Measurements from ENCODE around the gene SLC25A47. TPM values are rescaled to one million over a fixed set of nuclear protein-coding genes. Genes with fewer than 3 reads are reported as not detected.

The SLC25A47 gene
- total and polyA plus RNA-seq, 9 of the 15 experiments (the other 6 are each of a cell fraction or from before 2014, with no cell fraction given), result 0.09 to 0.23 (median 0.22) TPM; not detected in 6

GRCh38 chr14:100294963-100295330 is 28.2 kb upstream of the SLC25A47 start:
- peaks cover 6 to 36% of the 10 kb centered on the region in 2 experiments; a peak in 4 of 5 replicates for H3K4me1 ChIP-seq (replicated peaks in 1 of 2; ENCODE audit: control insufficient read depth in 2 of 2, insufficient read depth in 2 of 2, low read length in 2 of 2)
- no peak for ATAC-seq
- 93% methylated on average over 1 of the region's 2 CpGs for WGBS (ENCODE audit: insufficient coverage, low coverage, missing lambda C conversion rate)
- intact Hi-C loops (cut with micrococcal nuclease), result no loop called here
- H3K9ac ChIP-seq (ENCODE audit: insufficient read depth in 1 of 2, low read depth in 2 of 2, low read length in 2 of 2), result no peak overlapping the region
- H3K9me1 ChIP-seq (ENCODE audit: control insufficient read depth, insufficient read depth, low read length), result no peaks in the 10 kb centered on the region
- no peak overlapping the region for H3K4me3 ChIP-seq
- ChIA-PET CTCF (ENCODE audit: low intra/inter-chr PET ratio) (no interaction called here), POLR2A (interaction anchor here (0.6 to 2.8 kb wide), 4 partner anchors 10 to 190 kb away, joined by 3 to 11 read pairs (median 4); no protein-coding TSS in a partner anchor)
- H3K27me3 ChIP-seq (ENCODE audit: control insufficient read depth in 2 of 2, insufficient read depth in 2 of 2, low read length in 2 of 2), result no peaks in the 10 kb centered on the region
- in situ Hi-C loops (cut with MboI), result no loop called here
- no peaks in the 10 kb centered on the region for H4K20me1 ChIP-seq (replicated peaks; ENCODE audit: control insufficient read depth, insufficient read depth, low read length)
- no peaks in the 10 kb centered on the region for H3K79me2 ChIP-seq (ENCODE audit: control insufficient read depth, insufficient read depth, low read length)
- H3K36me3 ChIP-seq (ENCODE audit: control insufficient read depth, insufficient read depth, low read length), result no peaks in the 10 kb centered on the region
- H3K4me2 ChIP-seq (ENCODE audit: insufficient read depth, low read length), result no peak overlapping the region
- H3K27ac ChIP-seq (ENCODE audit: extremely low read depth, low read depth, low read length), result no peak overlapping the region
- H2AFZ ChIP-seq (ENCODE audit: low read depth, low read length), result no peak overlapping the region
- FAIRE-seq, result no peak
- BruUV-seq (replicated peaks), result no TSS peak
- DNase-seq (ENCODE audit: extremely low read depth in 1 of 4, low spot score in 3 of 4), result no peak
- TF ChIP-seq CREB3 (tag; conservative IDR thresholded peaks at IDR 0.05; ENCODE audit: low read depth), result no peak
- no peak for TF ChIP-seq ELK3 (CRISPR knock-in tag; IDR thresholded peaks at IDR 0.05)
- TF ChIP-seq ZFP1 (CRISPR knock-in tag; IDR thresholded peaks at IDR 0.05), result no peak
- no peak for TF ChIP-seq HLTF (IDR thresholded peaks at IDR 0.05)
- no peak for TF ChIP-seq BHLHE40 (IDR thresholded peaks at IDR 0.05; ENCODE audit: low read length)
- no peak for TF ChIP-seq FOXK2 (conservative IDR thresholded peaks at IDR 0.05 in 1 of 2, IDR thresholded peaks at IDR 0.05 in 1 of 2; ENCODE audit: low read depth in 2 of 2)
- TF ChIP-seq PTBP1 (IDR thresholded peaks at IDR 0.05; ENCODE audit: low read depth, low read length), result no peak
- no peak for TF ChIP-seq POU5F1 (IDR thresholded peaks at IDR 0.05; ENCODE audit: borderline replicate concordance, low read depth, low read length, partially characterized antibody)
- no peak for TF ChIP-seq SPI1 (IDR thresholded peaks at IDR 0.05; ENCODE audit: borderline replicate concordance, low read depth, low read length)
- no peaks in the 10 kb centered on the region for H3K9me3 ChIP-seq (replicated peaks; ENCODE audit: control insufficient read depth, insufficient read depth, low read depth, low read length)

Measured in K562 (cell line).